ENCODE measurements around the gene BEND7.
"Not testable (repeated sequence)": the region's sequence is repeated elsewhere in the genome, so short reads cannot be mapped to it uniquely, and the experiment has no call there.

BEND7 gene

GRCh38 chr10:13404791-13405190 is 124.0 kb downstream of the BEND7 start:
- no peak overlapping the region for H3K4me3 ChIP-seq (ENCODE audit: low read depth, low read length)
- TF ChIP-seq CTCF (IDR thresholded peaks at IDR 0.05; ENCODE audit: low read depth, low read length), result no peak

GRCh38 chr10:13404305-13404759 is 124.5 kb downstream of the BEND7 start:
- no peak for TF ChIP-seq CTCF (IDR thresholded peaks at IDR 0.05; ENCODE audit: low read depth, low read length)
- H3K4me3 ChIP-seq (ENCODE audit: low read depth, low read length), result no peak overlapping the region

GRCh38 chr10:13403426-13403825 is 125.4 kb downstream of the BEND7 start:
- H3K4me3 ChIP-seq (ENCODE audit: low read depth, low read length), result not testable (repeated sequence)

GRCh38 chr10:13402021-13402420 is 126.8 kb downstream of the BEND7 start:
- TF ChIP-seq CTCF (IDR thresholded peaks at IDR 0.05; ENCODE audit: low read depth, low read length), result no peak
- no peak overlapping the region for H3K4me3 ChIP-seq (ENCODE audit: low read depth, low read length)

- no peak for TF ChIP-seq CTCF (IDR thresholded peaks at IDR 0.05; ENCODE audit: low read depth, low read length)
- H3K4me3 ChIP-seq (ENCODE audit: low read depth, low read length), result no peak overlapping the region
Measured at GRCh38 chr10:13401142-13401541, 127.7 kb downstream of the BEND7 start.

- H3K4me3 ChIP-seq (ENCODE audit: low read depth, low read length), result no peak overlapping the region
- TF ChIP-seq CTCF (IDR thresholded peaks at IDR 0.05; ENCODE audit: low read depth, low read length), result no peak
Measured at GRCh38 chr10:13400196-13400965, 128.4 kb downstream of the BEND7 start.

GRCh38 chr10:13399752-13400151 is 129.1 kb downstream of the BEND7 start:
- no peak for TF ChIP-seq CTCF (IDR thresholded peaks at IDR 0.05; ENCODE audit: low read depth, low read length)

GRCh38 chr10:13399236-13399635 is 129.6 kb downstream of the BEND7 start:
- no peak overlapping the region for H3K4me3 ChIP-seq (ENCODE audit: low read depth, low read length)
- no peak for TF ChIP-seq CTCF (IDR thresholded peaks at IDR 0.05; ENCODE audit: low read depth, low read length)

More at GRCh38 chr10:13399752-13400151, 129.1 kb downstream of the BEND7 start:
- H3K4me3 ChIP-seq (ENCODE audit: low read depth, low read length), result no peak overlapping the region

Data from WI38 (cell line).